K562 (cell line): ENCODE data around the gene MALAT1. TPM values are rescaled to one million over a fixed set of nuclear protein-coding genes. Genes with fewer than 3 reads are reported as not detected.

Source experiments
- ATAC-seq: fragments of 200-7000 bp; cut with Tn5 transposase; 3 replicates; pipeline ENCODE4 v1.9.1; 2020; ENCODE audit warnings: moderate library complexity
- BruUV-seq: library from RNA; stranded (reverse); fragments of 400-500 nt; replicated peaks from 2 replicates; lab custom pipeline; 2021; lab: Mats Ljungman, UMichigan
- CTCF ChIA-PET: fragments of 300-600 bp; formaldehyde crosslinking; extraction: SDS; loops from one replicate; lab custom pipeline; 2021; ENCODE audit warnings: low intra/inter-chr PET ratio; lab: Yijun Ruan, JAX
- POLR2A ChIA-PET: fragments of 300-600, 350-650 bp; sonication (Branson Sonifier 250); formaldehyde crosslinking; extraction: SDS; loops from one replicate; lab custom pipeline; 2021; ENCODE audit warnings: antibody characterized with exemption, inconsistent platforms; lab: Yijun Ruan, JAX
- DNase-seq, 4 experiments: peaks; one replicate each; pipeline versions ENCODE4 v3.0.0 to v3.0.0-alpha.2; 2011 to 2018; ENCODE audit warnings: low spot score in 3 of 4, mixed read lengths in 3 of 4; ENCODE audit errors: extremely low read depth in 1 of 4
- FAIRE-seq: peaks from 2 replicates; lab custom pipeline; 2011; peaks lifted over from hg19 to GRCh38; lab: Jason Lieb, UNC
- H2AFZ ChIP-seq: 2 replicates; pipeline ENCODE4 v1.6.0; 2011; ENCODE audit warnings: low read depth, low read length, control low read depth, inconsistent platforms
- H3K27ac ChIP-seq: fragments of 200-600 bp; 3 replicates; pipeline ENCODE4 v1.8.0; 2011; ENCODE audit warnings: low read depth, mild to moderate bottlenecking, control low read depth, inconsistent platforms, low read length, moderate library complexity, mixed read lengths; ENCODE audit errors: extremely low read depth
- H3K27me3 ChIP-seq, 2 experiments: fragments of 300-600 bp in 1 of 2; 2 replicates in 1 of 2; 3 replicates in 1 of 2; pipeline versions ENCODE4 v1.6.0 to v1.8.0; 2011; ENCODE audit warnings: inconsistent platforms in 2 of 2, low read length in 2 of 2, mild to moderate bottlenecking in 1 of 2, mixed read lengths in 1 of 2, moderate library complexity in 1 of 2; ENCODE audit not compliant: control insufficient read depth in 2 of 2, insufficient read depth in 2 of 2
- H3K36me3 ChIP-seq: fragments of 300-600 bp; 3 replicates; pipeline ENCODE4 v1.8.0; 2011; ENCODE audit warnings: mild to moderate bottlenecking, low read length, inconsistent platforms; ENCODE audit not compliant: control insufficient read depth, insufficient read depth
- H3K4me1 ChIP-seq, 2 experiments: fragments of 200-600 bp in 1 of 2; replicated peaks in 1 of 2; 2 replicates in 1 of 2; 3 replicates in 1 of 2; pipeline versions ENCODE4 v1.5.1 to v1.8.0; 2011; ENCODE audit warnings: inconsistent platforms in 2 of 2, low read length in 2 of 2, mild to moderate bottlenecking in 1 of 2, mixed read lengths in 1 of 2, moderate library complexity in 1 of 2; ENCODE audit not compliant: control insufficient read depth in 2 of 2, insufficient read depth in 2 of 2
- H3K4me2 ChIP-seq: 2 replicates; pipeline ENCODE4 v1.6.1; 2011; ENCODE audit warnings: low read length, control low read depth, inconsistent platforms, mixed read lengths; ENCODE audit not compliant: insufficient read depth
- H3K4me3 ChIP-seq: fragments of 200-600 bp; sonication (generic), shearing (Covaris generic); 2 replicates; pipeline ENCODE4 v1.5.1; 2016; ENCODE audit warnings: control low read depth, inconsistent platforms
- H3K79me2 ChIP-seq: fragments of 200-600 bp; 3 replicates; pipeline ENCODE4 v1.8.0; 2011; ENCODE audit warnings: low read length, inconsistent platforms; ENCODE audit not compliant: control insufficient read depth, insufficient read depth
- H3K9ac ChIP-seq, 2 experiments: 2 replicates each; pipeline versions ENCODE4 v1.6.0 to v1.6.1; 2011; ENCODE audit warnings: low read depth in 2 of 2, low read length in 2 of 2, control low read depth in 1 of 2, inconsistent platforms in 1 of 2, mild to moderate bottlenecking in 1 of 2, mixed read lengths in 1 of 2; ENCODE audit not compliant: insufficient read depth in 1 of 2
- H3K9me1 ChIP-seq: one replicate; pipeline ENCODE4 v1.6.0; 2011; ENCODE audit warnings: inconsistent platforms, mild to moderate bottlenecking, low read length, moderate library complexity; ENCODE audit not compliant: control insufficient read depth, insufficient read depth
- H3K9me3 ChIP-seq: replicated peaks from 2 replicates; pipeline ENCODE4 v1.5.1; 2011; ENCODE audit warnings: low read depth, low read length, inconsistent platforms; ENCODE audit not compliant: control insufficient read depth, insufficient read depth
- H4K20me1 ChIP-seq: replicated peaks from 2 replicates; pipeline ENCODE4 v1.6.1; 2011; ENCODE audit warnings: low read length, inconsistent platforms, mixed read lengths; ENCODE audit not compliant: control insufficient read depth, insufficient read depth
- ADNP ChIP-seq: fragments of 200-800 bp; sonication (Bioruptor generic); IDR thresholded peaks from 2 replicates; pipeline ENCODE4 v1.6.1; 2016; ENCODE audit warnings: missing genetic modification characterization, missing compliant biosample characterization
- FOSL1 ChIP-seq: fragments of 200-800 bp; sonication (Bioruptor generic); conservative IDR thresholded peaks from 2 replicates; pipeline ENCODE4 v1.6.1; 2016; ENCODE audit warnings: missing genetic modification characterization, missing compliant biosample characterization
- POLR2G ChIP-seq: fragments of 200-400 bp; formaldehyde crosslinking; IDR thresholded peaks from 2 replicates; pipeline ENCODE4 v1.6.1; 2017; ENCODE audit warnings: low read depth, mild to moderate bottlenecking, antibody characterized with exemption, low read length, moderate library complexity
- RBFOX2 ChIP-seq: fragments of 200-400 bp; formaldehyde crosslinking; IDR thresholded peaks from 2 replicates; pipeline ENCODE4 v1.6.1; 2017; ENCODE audit warnings: low read depth, mild to moderate bottlenecking, low read length, moderate library complexity
- RBM22 ChIP-seq: fragments of 200-400 bp; formaldehyde crosslinking; IDR thresholded peaks from 2 replicates; pipeline ENCODE4 v1.6.1; 2018; ENCODE audit warnings: low read length, low read depth; ENCODE audit not compliant: poor library complexity, severe bottlenecking
- WGBS: fragments of 100-300 bp; shearing (Covaris generic); methylation state at CpG from one replicate; pipeline ENCODE4 v1.1.6; 2016; ENCODE audit warnings: low coverage, mixed read lengths; ENCODE audit not compliant: insufficient coverage; ENCODE audit errors: missing lambda C conversion rate; 5-methylcytosine and 5-hydroxymethylcytosine counted together
- in situ Hi-C: fragments of 300-500 bp; cut with MboI; formaldehyde crosslinking; loops from 4 replicates; pipeline ENCODE4 v1.15.0; 2018; ENCODE audit warnings: inconsistent platforms, mixed read lengths
- intact Hi-C: fragments of 100-400 bp; cut with micrococcal nuclease; formaldehyde crosslinking; loops from 2 replicates; pipeline ENCODE4 v1.14.2; 2022
- polyA plus RNA-seq, 8 experiments: library from polyadenylated mRNA; depleted of rRNA in 4 of 8; stranded (reverse) in 5 of 8; unstranded in 3 of 8; fragments of >200 nt; fragmentation: Nextera tagmentation in 2 of 8; fragmentation: Illumina TruSeq in 1 of 8; extraction: Ambion mirVana in 2 of 8; extraction: Trizol in 1 of 8; gene quantifications; 2 replicates each; pipeline versions ENCODE4 v1.2.1 to v1.2.3, GENCODE V29; 2011 to 2014; ENCODE audit warnings: inconsistent platforms in 1 of 8, missing spikeins in 1 of 8
- total RNA-seq, 7 experiments: library from RNA; depleted of rRNA in 6 of 7; stranded (reverse); fragments of >200 nt in 6 of 7; fragmentation: Illumina TruSeq in 2 of 7; extraction: Trizol in 2 of 7; gene quantifications; 2 replicates each; pipeline versions ENCODE4 v1.2.1 to v1.2.3, GENCODE V29; 2011 to 2021; ENCODE audit warnings: low replicate concordance in 1 of 7
- TF ChIP-seq, protein P1 (sequence below): fragments of 150-350 bp; IDR thresholded peaks from 2 replicates; pipeline ENCODE4 v1.6.1; 2014; ENCODE audit warnings: low read depth, mild to moderate bottlenecking, low read length, borderline replicate concordance

The MALAT1 gene
- total and polyA plus RNA-seq, 9 of the 15 experiments (the other 6 are each of a cell fraction or from before 2014, with no cell fraction given): 363 to 8,715 (median 2,351) TPM

DNA sequence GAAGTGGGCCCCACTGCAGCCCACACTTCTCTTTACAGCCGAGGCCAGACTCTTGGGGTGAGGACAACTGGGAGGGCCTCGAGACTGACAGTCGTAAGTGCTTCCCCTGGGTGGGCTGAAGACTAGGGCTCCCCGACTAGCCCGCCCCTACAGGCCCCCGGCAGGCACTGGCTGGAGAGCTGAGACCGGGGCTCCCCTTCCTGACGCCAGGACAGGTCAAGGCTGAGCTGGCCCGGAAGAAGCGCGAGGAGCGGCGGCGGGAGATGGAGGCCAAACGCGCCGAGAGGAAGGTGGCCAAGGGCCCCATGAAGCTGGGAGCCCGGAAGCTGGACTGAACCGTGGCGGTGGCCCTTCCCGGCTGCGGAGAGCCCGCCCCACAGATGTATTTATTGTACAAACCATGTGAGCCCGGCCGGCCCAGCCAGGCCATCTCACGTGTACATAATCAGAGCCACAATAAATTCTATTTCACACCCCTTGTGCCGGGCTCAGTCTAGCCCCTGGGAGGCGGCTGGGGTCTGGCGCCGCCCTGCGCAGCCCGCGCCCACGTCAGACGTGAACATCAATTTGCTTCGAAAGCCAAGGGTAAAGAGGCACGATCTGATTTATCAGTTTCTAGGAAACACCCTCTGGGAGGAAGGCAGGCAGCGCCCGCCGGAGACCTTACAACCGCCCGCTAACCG is 39.5 kb downstream of the MALAT1 start:
- TSS peak; percentile 58 for BruUV-seq
- H2AFZ ChIP-seq: no peak overlapping the region
- H3K9me1 ChIP-seq: no peaks in the 10 kb centered on the region
- no peaks in the 10 kb centered on the region for H3K27me3 ChIP-seq
- no peak overlapping the region for H3K27ac ChIP-seq
- in situ Hi-C loops: no loop called here
- no peak overlapping the region for H3K4me3 ChIP-seq
- no peaks in the 10 kb centered on the region for H4K20me1 ChIP-seq
- CTCF ChIA-PET: no interaction called here
- H3K4me2 ChIP-seq: no peak overlapping the region
- TF ChIP-seq RBFOX2: peak; percentile 32; the same call in 1 of the 2 replicates
- no peak for TF ChIP-seq ADNP
- TF ChIP-seq, protein P1, sequence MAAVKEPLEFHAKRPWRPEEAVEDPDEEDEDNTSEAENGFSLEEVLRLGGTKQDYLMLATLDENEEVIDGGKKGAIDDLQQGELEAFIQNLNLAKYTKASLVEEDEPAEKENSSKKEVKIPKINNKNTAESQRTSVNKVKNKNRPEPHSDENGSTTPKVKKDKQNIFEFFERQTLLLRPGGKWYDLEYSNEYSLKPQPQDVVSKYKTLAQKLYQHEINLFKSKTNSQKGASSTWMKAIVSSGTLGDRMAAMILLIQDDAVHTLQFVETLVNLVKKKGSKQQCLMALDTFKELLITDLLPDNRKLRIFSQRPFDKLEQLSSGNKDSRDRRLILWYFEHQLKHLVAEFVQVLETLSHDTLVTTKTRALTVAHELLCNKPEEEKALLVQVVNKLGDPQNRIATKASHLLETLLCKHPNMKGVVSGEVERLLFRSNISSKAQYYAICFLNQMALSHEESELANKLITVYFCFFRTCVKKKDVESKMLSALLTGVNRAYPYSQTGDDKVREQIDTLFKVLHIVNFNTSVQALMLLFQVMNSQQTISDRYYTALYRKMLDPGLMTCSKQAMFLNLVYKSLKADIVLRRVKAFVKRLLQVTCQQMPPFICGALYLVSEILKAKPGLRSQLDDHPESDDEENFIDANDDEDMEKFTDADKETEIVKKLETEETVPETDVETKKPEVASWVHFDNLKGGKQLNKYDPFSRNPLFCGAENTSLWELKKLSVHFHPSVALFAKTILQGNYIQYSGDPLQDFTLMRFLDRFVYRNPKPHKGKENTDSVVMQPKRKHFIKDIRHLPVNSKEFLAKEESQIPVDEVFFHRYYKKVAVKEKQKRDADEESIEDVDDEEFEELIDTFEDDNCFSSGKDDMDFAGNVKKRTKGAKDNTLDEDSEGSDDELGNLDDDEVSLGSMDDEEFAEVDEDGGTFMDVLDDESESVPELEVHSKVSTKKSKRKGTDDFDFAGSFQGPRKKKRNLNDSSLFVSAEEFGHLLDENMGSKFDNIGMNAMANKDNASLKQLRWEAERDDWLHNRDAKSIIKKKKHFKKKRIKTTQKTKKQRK: no peak
- TF ChIP-seq RBM22: peak; percentile 36
- peak; percentile 12; the same call in 1 of the 2 replicates for TF ChIP-seq POLR2G
- TF ChIP-seq FOSL1 (tag): no peak
- TF ChIP-seq, all 486 proteins: peak for 3
- Histone ChIP-seq H3K9ac (no peak overlapping the region), H3K9me3 (no peaks in the 10 kb centered on the region), H3K36me3 (peaks cover 53% of the 10 kb centered on the region; the same call in 1 of the 3 replicates), H3K4me1 (peaks cover 9 to 46% of the 10 kb centered on the region in 2 experiments), H3K79me2 (no peaks in the 10 kb centered on the region; the same call in 2 of the 3 replicates)
- no peak for DNase-seq
- no peak for ATAC-seq
- FAIRE-seq: no peak
- intact Hi-C loops: no loop called here
- POLR2A ChIA-PET: interaction anchor here (0.7 to 6.5 kb wide), 7 partner anchors 8 to 115 kb away, joined by 3 to 48 read pairs (median 4); partner anchors contain the start of genes NEAT1 and SCYL1
- 93% methylated on average over 39 of the region's 43 CpGs for WGBS
